ENCODE measurements around the gene POU2AF2.
"Not testable (repeated sequence)": the region's sequence is repeated elsewhere in the genome, so short reads cannot be mapped to it uniquely, and the experiment has no call there.

POU2AF2 gene, protein sequence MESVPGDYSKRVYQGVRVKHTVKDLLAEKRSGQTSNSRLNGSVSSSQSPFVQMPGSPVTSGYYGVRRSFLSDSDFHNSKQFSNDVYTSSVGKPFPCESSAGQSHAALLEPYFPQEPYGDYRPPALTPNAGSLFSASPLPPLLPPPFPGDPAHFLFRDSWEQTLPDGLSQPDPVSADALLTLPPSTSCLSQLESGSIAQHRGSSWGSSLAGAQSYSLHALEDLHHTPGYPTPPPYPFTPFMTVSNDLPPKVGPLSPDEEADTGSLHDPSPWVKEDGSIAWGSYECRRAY

DNA sequence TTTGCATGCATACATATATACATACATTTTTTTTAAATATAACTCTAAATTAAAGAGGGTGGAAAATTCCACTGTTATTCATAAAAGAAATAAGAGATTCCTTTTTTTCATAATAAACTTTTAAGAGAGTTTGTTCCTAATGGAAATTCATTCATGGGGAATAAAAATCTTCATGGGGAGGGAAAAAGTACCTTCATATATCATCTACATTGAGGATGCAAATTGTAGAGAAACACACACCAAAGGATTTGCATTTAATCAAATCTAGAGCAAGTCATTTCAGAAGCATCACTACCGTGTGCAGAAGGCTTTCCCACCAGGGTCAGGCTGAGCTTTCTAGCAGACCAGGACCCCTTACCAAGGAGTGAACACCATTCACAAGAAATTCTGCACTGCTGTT is at the start of gene POU2AF2:
Gene POU2AF2 (plus strand): TSS at position 301 of the 400 bp plus-strand sequence. CDS start 129 bp downstream, outside the sequence.
- DNase-seq (ENCODE audit: low spot score), result no peak

GRCh38 chr11:111200010-111200534 is 45.5 kb upstream of the POU2AF2 start:
- DNase-seq (ENCODE audit: low spot score), result no peak

DNA sequence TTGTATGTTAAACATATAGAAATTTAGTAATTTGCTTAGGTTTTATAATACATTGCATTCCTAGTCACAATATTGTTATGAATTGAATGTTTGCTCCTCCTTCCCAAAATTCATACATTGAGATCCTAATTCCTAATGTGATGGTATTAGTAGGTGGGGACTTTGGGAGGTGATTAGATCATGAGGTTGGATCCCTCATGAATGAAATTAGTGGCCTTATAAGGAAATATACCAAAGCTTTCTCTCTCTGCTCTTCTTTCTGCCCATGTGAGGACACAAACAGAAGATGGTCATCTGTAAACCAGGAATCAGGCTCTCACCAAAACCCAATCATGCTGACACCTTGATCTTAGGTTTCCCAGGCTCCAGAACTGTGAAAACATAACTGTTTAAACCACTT is 41.3 kb upstream of the POU2AF2 start:
- DNase-seq (ENCODE audit: low spot score), result no peak

DNA sequence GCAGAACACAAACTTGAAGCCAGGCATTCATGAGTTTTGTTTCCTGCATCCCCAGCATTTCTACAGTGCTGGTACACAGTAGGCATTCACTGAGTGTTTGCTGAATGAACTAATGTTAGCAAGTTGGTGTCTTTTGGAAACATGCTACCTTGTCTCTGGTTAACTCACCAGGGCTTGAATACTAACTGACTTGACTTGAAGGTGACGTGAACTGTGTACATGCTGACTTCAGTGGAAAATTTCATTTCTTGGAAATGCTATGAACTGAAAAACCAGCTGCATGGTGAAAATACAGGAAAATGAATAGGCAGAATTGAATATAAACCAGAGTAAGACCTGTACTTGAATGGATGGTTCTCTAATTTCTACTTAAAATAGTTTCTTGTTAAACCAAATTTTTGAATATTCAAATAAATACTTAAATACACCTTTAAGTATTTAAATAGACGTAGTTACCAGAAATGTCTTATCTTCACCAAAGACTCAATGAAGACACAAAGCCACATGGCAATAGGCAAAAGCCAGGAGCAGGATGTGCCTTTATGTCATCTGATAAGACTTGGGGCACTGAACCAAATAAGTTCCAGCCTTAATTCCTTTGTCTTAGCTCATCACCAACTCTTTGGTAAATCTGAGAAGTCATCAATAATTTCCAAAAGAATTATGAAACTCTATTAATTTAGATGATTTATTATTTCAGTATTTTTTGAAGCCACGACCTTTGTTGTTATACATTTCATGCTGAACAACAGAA is 39.7 kb upstream of the POU2AF2 start:
- DNase-seq (ENCODE audit: low spot score), result no peak

- no peak for DNase-seq (ENCODE audit: low spot score)
Observed at GRCh38 chr11:111206472-111206871, 39.1 kb upstream of the POU2AF2 start.

DNA sequence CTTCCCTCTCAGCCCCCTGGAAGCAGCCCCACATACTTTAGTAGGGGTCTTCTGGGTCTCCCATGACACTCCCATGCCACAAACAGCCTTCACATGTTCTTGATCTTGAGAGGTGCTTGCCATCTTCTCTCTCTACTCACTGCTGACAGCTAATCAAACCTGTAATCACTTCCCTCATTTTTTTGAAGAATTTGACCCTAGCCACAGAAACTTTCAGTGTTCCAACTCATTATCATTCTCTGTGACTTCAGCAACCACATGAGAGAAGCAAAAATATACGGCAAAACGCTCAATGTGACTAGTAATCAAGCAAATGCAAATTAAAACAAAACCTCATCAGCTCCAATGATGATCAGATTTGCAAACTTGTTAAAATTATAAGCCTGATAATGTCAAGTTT is 38.3 kb upstream of the POU2AF2 start:
- no peak for DNase-seq (ENCODE audit: low spot score)

- DNase-seq (ENCODE audit: low spot score), result no peak
Observed at GRCh38 chr11:111209543-111210355, 35.8 kb upstream of the POU2AF2 start.

DNA sequence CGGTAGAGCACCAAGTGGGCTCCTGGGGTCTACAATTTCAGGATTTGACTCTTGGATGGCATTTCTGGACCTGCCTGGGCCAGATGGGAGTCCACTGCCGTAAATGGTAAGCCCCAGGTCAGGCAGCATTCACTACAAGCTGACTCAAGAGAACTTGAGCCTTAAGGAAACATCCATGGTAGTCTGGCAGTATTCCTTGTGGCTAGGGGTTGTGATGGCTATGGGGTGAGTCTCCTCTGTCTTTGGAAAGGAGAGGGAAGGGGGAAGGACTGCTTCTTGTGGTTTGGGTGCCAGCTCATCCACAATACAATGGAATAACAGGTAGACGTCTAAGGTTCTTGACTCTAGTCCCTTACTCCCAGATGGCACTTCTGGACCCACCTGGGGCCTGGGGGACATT is 32.3 kb upstream of the POU2AF2 start:
- no peak for DNase-seq (ENCODE audit: low spot score)

DNA sequence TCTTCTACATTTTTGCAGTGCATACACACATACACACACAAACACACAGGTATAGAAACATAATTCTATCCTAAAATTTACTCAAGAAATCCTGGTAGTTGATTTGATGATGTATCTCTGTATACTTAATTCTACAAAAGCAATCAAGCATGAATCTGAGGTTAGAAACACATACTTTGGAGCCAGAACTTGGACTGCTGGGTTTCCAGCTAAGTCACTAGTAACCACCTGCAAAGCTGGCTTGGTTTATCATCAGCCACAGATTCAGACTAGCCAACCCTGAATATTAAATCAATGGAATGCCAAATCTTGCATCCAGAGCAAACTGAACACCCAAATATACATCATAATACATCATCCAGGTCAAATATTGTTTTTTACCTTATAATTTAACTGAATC is 24.8 kb upstream of the POU2AF2 start:
- DNase-seq (ENCODE audit: low spot score), result no peak

DNA sequence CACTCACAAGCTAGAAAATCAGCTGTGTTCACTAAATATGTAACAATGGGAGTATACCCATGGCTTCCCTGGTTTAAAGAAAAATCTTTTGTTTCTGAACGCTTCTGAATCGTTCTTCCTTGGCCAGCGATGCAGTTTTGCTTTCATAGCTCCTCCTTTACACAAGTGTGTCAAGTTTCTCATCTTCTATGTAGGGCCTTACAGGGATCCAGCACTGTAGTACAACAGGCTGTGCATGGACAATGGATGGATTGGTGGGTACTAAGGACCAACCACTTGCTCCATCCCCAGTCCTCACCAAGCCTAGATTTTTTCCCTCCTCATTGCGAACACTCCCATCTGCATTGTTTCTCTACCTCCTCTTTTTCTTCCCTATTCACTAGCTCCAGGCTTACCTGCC is 24.3 kb upstream of the POU2AF2 start:
- DNase-seq (ENCODE audit: low spot score), result no peak

DNA sequence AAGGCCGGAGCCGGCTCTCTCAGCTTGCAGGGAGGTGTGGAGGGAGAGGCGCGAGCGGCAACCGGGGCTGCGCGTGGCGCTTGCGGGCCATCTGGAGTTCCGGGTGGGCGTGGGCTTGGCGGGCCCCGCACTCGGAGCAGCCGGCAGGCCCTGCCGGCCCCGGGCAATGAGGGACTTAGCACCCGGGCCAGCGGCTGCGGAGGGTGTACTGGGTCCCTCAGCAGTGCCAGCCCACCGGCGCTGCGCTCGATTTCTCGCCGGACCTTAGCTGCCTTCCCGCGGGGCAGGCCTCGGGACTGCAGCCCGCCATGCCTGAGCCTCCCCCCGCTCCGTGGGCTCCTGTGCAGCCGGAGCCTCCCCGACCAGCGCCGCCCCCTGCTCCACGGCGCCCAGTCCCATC is 23.6 kb upstream of the POU2AF2 start:
- DNase-seq (ENCODE audit: low spot score), result not testable (repeated sequence)

DNA sequence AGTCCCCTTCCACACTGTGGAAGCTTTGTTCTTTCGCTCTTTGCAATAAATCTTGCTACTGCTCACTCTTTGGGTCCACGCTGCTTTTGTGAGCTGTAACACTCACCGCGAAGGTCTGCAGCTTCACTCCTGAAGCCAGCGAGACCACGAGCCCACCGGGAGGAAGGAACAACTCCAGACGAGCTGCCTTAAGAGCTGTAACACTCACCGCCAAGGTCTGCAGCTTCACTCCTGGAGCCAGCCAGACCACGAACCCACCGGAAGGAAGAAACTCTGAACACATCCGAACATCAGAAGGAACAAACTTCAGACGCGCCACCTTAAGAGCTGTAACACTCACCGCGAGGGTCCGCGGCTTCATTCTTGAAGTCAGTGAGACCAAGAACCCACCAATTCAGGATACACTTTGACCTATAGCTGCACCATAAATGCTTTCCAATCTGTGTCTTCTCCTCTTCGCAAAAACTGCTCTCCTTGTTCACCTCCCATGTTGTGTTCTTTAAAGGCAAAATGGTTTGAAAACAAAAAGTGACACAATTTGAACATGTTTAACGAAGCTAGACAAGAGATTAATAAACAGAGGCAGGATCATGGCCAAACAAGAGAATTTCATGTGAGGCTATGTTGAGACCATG is 22.6 kb upstream of the POU2AF2 start:
- DNase-seq (ENCODE audit: low spot score), result not testable (repeated sequence)

GRCh38 chr11:111225881-111226280 is 19.6 kb upstream of the POU2AF2 start:
- no peak for DNase-seq (ENCODE audit: low spot score)

- no peak for DNase-seq (ENCODE audit: low spot score)
Observed at GRCh38 chr11:111229604-111230003, 15.9 kb upstream of the POU2AF2 start.

DNA sequence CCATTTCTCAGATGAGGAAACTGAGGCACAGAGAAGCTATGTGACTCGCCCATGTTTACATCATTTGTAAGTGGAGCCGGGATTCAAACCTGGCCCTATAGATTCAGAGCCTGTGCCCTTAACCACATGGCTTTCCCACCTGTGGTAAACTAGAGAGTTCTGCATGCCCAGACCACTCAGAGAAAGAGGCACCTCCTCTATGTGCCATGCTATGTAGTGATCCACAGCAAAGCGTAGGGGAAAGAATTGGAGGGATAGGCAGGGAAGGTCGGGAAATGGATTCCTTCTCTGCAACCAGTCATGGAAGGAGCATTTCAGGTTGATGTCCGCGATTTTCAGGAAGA is 15.4 kb upstream of the POU2AF2 start:
- no peak for DNase-seq (ENCODE audit: low spot score)

GRCh38 chr11:111231836-111232235 is 13.7 kb upstream of the POU2AF2 start:
- DNase-seq (ENCODE audit: low spot score), result no peak

DNA sequence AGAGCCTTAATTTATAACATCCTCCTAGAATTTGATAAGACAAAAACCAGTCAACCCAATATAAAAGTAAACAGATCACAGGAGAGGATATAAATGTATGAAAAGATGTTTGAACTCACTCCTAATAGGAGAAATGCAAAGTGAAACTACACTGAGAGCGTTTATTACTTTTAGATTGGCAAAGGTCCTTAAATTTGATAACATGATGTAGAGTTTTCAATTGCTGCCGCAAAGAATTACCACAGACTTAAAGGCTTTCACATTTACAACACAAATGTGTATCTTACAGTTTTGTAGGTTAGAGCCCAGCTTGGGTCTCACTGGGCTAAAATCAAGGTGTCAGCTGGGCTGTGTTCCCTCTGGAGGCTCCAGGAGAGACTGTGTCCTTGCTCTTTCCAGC is 9.1 kb upstream of the POU2AF2 start:
- DNase-seq (ENCODE audit: low spot score), result no peak

DNA sequence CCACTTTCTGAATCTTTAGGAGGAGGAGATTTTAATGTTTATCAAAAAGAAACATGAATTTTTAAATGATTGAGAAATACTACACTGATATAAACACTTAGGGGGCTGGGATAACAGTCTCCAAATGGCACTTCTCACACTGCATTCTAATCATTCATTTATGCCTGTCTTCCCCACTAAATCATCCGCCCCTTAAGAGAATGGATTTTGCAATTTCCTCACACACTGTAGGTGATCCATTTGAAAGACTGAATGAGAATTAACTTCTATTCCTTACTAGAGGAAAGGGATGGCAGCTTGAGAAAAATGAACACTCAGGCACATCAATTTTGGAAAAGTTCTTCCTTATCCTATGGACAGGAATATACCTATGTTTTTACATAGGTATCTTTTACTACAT is 7.6 kb upstream of the POU2AF2 start:
- no peak for DNase-seq (ENCODE audit: low spot score)

GRCh38 chr11:111246956-111247355 is 1.4 kb downstream of the POU2AF2 start:
- DNase-seq (ENCODE audit: low spot score), result no peak

DNA sequence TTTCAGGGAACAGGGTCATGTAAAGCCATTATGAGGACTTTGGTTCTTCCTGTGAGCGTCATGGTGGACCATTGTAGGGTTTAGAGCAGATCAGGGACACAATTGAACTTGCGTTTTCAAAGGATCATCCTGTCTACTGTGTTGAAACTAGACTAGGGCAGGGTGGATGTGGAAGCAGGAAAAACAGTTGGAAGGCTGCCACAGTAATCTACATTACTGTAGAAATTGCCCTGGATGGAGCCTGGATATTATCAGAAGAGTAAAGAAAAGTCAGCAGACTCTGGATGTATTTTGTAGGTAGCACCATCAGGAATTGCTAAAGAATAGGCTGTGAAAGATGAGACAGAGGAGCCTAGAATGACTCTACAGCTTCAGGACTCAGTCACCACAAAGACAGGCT is 5.4 kb downstream of the POU2AF2 start:
- no peak for DNase-seq (ENCODE audit: low spot score)

DNA sequence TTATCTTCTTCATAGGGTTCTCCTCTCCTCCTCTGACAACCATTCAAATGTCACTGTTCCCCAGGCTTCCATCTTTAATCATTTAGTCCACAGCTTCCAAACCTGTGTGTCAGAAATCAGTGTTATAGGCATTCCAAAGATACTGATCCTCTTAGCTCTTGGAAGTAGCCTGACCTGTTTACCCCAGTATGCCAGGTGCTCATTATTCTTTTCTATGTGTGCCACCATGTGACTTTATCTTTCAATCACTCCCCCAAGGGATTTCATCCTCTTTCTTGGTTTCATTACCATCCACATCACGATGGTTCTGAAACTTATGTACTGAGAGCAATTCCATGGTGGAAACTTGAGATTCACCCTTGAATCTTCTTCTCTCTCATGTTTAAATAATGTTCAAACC is 7.6 kb downstream of the POU2AF2 start:
- DNase-seq (ENCODE audit: low spot score), result no peak

DNA sequence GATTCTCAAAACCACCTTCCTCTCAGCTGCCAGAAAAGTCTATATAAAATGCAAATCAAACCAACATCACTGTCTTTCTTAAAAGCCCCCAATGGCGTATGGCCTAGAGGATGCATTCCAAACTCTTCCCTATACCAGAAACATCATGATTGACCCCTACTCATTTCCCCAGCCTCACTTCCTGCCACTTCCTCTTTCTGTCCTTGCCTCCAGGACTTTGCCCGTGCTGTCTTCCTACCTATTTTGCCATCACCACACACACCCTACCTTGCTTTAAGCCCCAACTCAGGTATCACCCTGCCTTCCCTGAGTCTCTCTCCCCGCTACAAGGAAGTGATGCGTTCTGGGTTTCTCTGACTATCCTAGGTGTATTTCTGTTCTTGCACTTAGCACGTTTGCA is 8.1 kb downstream of the POU2AF2 start:
- no peak for DNase-seq (ENCODE audit: low spot score)
